Gastrocnemius medialis (tissue), 4 donors: ENCODE results near the gene CWF19L2.

Source experiments
- CTCF ChIP-seq, 5 experiments: fragments of 450-650 bp in 3 of 5; fragments of 200-600 bp in 2 of 5; sonication (generic) in 2 of 5; IDR thresholded peaks in 4 of 5; conservative IDR thresholded peaks in 1 of 5; 1 replicate in 4 of 5; 2 replicates in 1 of 5; pipeline ENCODE4 v1.5.1; 2016 to 2019; ENCODE audit warnings: antibody characterized with exemption in 5 of 5, mild to moderate bottlenecking in 3 of 5, moderate library complexity in 3 of 5
- POLR2A ChIP-seq, 2 donors: fragments of 450-650 bp; IDR thresholded peaks; one replicate each; pipeline ENCODE4 v1.6.1; 2017; ENCODE audit warnings: antibody characterized with exemption in 2 of 2, mild to moderate bottlenecking in 2 of 2, moderate library complexity in 2 of 2

GRCh38 chr11:107477820-107478219 lies 20.2 kb upstream of the CWF19L2 start:
- TF ChIP-seq CTCF (IDR thresholded peaks at IDR 0.05 in 4 of 5, conservative IDR thresholded peaks at IDR 0.05 in 1 of 5): no peak
- no peak for TF ChIP-seq POLR2A (IDR thresholded peaks at IDR 0.05)
